Large intestine (tissue), 3 donors: Measurements from ENCODE around the gene FUT3. TPM values are rescaled to one million over a fixed set of nuclear protein-coding genes. Genes with fewer than 3 reads are reported as not detected.
A peak's percentile ranks its signal among the peaks of the same experiment; 100 is the strongest.
"Not testable (repeated sequence)": the region's sequence is repeated elsewhere in the genome, so short reads cannot be mapped to it uniquely, and the experiment has no call there.

ENCODE experiments used
- DNase-seq, 2 donors: peaks; one replicate each; pipeline versions ENCODE4 v3.0.0 to v3.0.0-alpha.2; 2013
- H3K27ac ChIP-seq: one replicate; pipeline ENCODE4 v1.5.1; 2013; ENCODE audit warnings: low read length
- H3K27me3 ChIP-seq: 2 replicates; pipeline ENCODE4 v1.6.1; 2013; ENCODE audit warnings: low read length; ENCODE audit not compliant: control insufficient read depth, insufficient read depth
- H3K36me3 ChIP-seq: 2 replicates; pipeline ENCODE4 v1.6.1; 2013; ENCODE audit warnings: low read length; ENCODE audit not compliant: control insufficient read depth, insufficient read depth
- H3K4me1 ChIP-seq: one replicate; pipeline ENCODE4 v1.6.1; 2013; ENCODE audit warnings: low read length; ENCODE audit not compliant: control insufficient read depth, insufficient read depth
- H3K4me3 ChIP-seq: one replicate; pipeline ENCODE4 v1.5.1; 2013; ENCODE audit warnings: low read length
- H3K9me3 ChIP-seq: one replicate; pipeline ENCODE4 v1.6.1; 2013; ENCODE audit warnings: mild to moderate bottlenecking, low read depth, low read length, moderate library complexity; ENCODE audit not compliant: control insufficient read depth
- WGBS: methylation state at CpG from one replicate; pipeline ENCODE4 v1.1.5; 2013; ENCODE audit warnings: low lambda C conversion rate; ENCODE audit not compliant: insufficient coverage; 5-methylcytosine and 5-hydroxymethylcytosine counted together
- polyA plus RNA-seq: library from polyadenylated mRNA; unstranded; fragments of 120-200 nt; gene quantifications from one replicate; pipeline ENCODE4 v1.2.1, GENCODE V29; 2013

The FUT3 gene
- polyA plus RNA-seq, 1 donor, result 1.0 TPM

DNA sequence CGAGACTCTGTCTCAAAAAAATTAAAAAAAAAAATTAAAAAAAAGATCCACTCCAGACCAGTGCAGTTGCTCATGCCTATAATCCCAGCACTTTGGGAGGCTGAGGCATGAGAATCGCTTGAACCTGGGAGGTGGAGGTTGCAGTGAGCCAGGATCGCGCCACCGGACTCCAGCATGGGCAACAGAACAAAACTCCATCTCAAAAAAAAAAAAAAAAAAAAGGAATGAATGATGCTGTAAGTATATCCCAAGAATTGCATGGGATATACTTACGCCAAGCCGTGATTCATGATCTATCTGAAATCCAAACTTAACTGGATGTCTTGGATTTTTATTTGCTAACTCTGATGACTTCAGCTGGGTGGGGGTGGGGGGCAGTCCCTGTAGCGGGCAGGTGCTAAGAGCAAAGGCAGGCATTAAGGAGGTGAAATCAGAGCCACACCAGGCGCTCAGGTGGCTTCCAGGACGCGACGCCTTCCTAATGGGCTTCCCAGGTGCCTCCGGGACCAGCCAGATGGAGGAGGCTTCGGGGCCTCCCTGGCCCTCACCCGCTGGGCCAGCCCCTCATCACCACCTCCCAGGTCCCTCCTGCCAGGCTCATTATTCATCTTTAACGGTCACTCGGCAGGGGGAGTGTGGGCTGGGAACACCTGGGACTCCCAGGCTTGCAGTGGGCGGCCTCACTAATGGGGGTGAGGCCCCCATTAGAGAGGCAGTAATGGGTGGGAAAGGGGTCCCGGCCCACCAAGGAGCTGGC, 30.5 kb upstream of the FUT3 start:
- Histone ChIP-seq H3K27ac (no peak overlapping the region), H3K27me3 (peaks cover 9% of the 10 kb centered on the region)

DNA sequence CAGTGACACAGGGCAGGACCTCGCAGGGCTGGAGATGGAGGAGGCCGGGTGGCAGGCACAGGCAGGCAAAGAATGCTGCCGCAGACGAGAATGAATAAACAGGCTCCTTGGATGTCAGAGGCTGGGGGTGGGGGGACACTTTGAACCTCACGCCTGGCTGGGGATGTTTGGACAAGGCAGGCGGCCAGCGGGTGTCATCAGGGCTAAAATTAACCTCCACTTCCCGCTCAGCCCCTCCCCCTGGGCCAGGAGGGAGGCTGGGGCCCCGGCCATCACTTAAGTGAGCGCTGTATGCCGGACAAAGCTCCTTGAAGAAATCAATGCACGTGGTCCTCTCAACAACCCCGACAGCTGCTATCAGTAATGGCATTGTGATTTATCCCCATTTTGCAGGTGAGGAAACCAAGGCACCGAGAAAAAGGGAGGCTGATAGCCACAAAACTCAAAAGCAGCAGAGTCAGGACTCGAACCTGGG, 29.4 kb upstream of the FUT3 start:
- peak; percentile 59 to 64 for DNase-seq
- no peak overlapping the region for H3K4me3 ChIP-seq
- peaks cover 9% of the 10 kb centered on the region for H3K27me3 ChIP-seq
- H3K9me3 ChIP-seq, result no peaks in the 10 kb centered on the region
- H3K27ac ChIP-seq, result peak overlapping the region; percentile 36
- H3K36me3 ChIP-seq, result no peaks in the 10 kb centered on the region
- WGBS, result no CpG with 5 or more reads among the region's 15 CpGs
- H3K4me1 ChIP-seq, result peaks cover 12% of the 10 kb centered on the region

More for the DNA sequence above, 30.5 kb upstream of the FUT3 start:
- Histone ChIP-seq H3K36me3 (no peaks in the 10 kb centered on the region), H3K4me1 (peaks cover 6% of the 10 kb centered on the region), H3K4me3 (no peak overlapping the region), H3K9me3 (no peaks in the 10 kb centered on the region)
- no CpG with 5 or more reads among the region's 19 CpGs for WGBS
- no peak for DNase-seq

DNA sequence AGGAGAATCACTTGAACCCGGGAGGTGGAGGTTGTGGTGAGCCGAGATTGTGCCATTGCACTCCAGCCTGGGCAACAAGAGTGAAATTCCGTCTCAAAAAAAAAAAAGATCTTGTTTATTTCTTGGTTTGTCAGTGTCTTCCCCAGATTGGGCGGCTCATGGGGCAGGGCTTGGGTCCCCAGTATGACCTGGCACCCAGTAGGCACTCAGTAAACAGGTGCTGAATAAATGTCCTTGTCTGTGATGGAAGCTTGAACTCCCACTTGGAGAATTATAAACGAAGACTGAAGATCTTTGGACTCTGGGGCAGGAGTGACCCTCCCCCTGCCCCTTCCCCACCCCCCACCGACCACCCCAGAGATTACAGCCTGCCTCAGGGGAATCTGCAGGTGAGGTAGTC, 28.9 kb upstream of the FUT3 start:
- no peak for DNase-seq
- Histone ChIP-seq H3K9me3 (no peaks in the 10 kb centered on the region), H3K4me3 (no peak overlapping the region), H3K4me1 (peaks cover 16% of the 10 kb centered on the region), H3K27me3 (peaks cover 9% of the 10 kb centered on the region), H3K36me3 (no peaks in the 10 kb centered on the region), H3K27ac (no peak overlapping the region)
- no CpG with 5 or more reads among the region's 6 CpGs for WGBS

DNA sequence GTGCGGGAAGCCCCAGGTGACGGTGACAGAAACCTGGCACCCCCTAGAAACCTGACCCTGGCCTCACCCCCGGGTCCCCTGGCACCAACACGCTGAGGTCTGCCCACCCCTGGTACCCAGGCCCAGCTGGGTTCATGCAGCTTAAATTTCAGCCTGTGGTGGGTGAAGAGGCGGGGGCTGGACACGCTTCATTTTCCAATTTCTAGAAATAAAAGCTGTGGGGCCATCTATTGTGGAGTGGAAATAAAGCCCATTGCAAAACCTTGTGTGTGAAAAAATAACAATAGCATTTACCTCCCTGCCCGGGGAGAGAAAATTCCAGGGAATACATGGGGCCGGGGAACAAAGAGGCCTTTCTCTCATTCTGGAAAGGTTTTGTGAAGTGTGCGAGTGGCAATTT, 26.6 kb upstream of the FUT3 start:
- no peak for DNase-seq
- peaks cover 9% of the 10 kb centered on the region for H3K27me3 ChIP-seq
- WGBS, result no CpG with 5 or more reads among the region's 9 CpGs
- H3K27ac ChIP-seq, result no peak overlapping the region
- H3K9me3 ChIP-seq, result no peaks in the 10 kb centered on the region
- H3K4me3 ChIP-seq, result no peak overlapping the region
- peaks cover 16% of the 10 kb centered on the region for H3K4me1 ChIP-seq
- no peaks in the 10 kb centered on the region for H3K36me3 ChIP-seq

DNA sequence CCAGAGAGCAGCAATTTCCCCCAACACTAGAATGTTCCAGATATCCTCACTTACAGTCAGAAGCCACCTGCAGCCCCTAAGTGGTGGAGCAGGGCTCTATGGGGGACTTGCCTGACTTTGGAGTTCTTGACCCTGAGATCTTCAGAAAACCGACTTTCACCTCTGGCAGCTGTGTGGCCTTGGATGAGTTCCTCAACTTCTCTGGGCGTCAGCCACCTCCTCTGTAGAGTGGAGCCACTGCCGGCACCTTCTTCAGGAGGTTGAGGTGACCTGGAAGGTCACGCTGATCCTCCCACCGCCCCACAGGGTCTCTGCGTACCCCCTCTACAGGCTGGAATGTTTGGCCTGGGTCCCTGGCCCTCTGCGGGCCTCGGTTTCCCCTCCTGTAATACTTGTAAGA, 26.2 kb upstream of the FUT3 start:
- no CpG with 5 or more reads among the region's 8 CpGs for WGBS
- H3K27me3 ChIP-seq, result peaks cover 9% of the 10 kb centered on the region

DNA sequence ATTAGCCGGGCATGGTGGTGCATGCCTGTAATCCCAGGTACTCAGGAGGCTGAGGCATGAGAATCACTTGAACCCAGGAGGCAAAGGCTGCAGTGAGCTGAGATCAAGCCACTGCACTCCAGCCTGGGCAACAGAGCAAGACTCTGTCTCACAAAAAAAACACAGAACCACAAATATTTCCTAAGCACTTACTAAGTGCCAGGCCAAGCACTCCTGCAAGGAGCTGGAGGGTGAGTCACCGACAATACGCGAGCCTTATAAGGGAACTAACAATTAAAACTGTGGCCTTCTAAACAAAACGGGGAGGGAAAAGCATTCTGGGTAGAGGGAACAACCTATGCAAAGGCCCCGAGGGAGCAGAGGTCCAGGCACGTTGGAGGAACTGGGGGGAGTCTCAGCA, 23.2 kb upstream of the FUT3 start:
- not testable (repeated sequence) for H3K9me3 ChIP-seq, H3K27ac ChIP-seq, H3K4me1 ChIP-seq, H3K27me3 ChIP-seq, H3K4me3 ChIP-seq, H3K36me3 ChIP-seq, DNase-seq
- WGBS, result no CpG with 5 or more reads among the region's 7 CpGs

More for the DNA sequence above, 26.2 kb upstream of the FUT3 start:
- no peak for DNase-seq
- Histone ChIP-seq H3K36me3 (no peaks in the 10 kb centered on the region), H3K4me1 (peaks cover 16% of the 10 kb centered on the region), H3K9me3 (no peaks in the 10 kb centered on the region), H3K27ac (no peak overlapping the region), H3K4me3 (no peak overlapping the region)

DNA sequence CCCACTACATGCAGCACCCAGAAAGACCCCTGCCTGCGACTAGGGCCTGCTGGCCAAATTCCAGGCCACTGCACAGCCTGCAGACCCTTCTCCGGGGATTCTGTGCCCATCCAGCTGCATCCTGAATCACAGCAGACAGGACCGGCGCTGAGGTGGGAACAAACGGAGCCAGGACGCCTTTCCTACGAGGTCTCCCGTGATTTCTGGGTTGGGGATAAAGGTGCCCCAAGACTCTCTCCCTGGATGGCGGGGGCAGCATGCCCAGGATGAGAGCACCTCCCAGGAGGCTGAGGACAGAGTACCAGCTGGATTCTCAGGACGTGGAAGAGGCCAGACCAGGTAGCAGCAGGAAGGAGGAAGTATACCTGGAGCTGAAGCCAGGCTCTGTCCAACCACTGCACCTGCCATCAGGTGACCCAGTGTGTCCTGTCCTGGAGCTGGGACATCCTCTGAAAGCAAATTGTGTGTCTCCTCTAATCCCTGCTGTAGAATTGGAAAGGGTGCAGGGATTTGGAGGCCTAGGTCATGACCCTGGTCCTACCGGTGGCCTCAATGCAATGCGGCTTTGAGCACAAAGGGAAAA, 22.5 kb upstream of the FUT3 start:
- no CpG with 5 or more reads among the region's 12 CpGs for WGBS
- Histone ChIP-seq H3K4me1 (peaks cover 10% of the 10 kb centered on the region), H3K9me3 (no peaks in the 10 kb centered on the region), H3K27me3 (no peaks in the 10 kb centered on the region), H3K4me3 (no peak overlapping the region), H3K27ac (no peak overlapping the region), H3K36me3 (no peaks in the 10 kb centered on the region)
- no peak for DNase-seq

DNA sequence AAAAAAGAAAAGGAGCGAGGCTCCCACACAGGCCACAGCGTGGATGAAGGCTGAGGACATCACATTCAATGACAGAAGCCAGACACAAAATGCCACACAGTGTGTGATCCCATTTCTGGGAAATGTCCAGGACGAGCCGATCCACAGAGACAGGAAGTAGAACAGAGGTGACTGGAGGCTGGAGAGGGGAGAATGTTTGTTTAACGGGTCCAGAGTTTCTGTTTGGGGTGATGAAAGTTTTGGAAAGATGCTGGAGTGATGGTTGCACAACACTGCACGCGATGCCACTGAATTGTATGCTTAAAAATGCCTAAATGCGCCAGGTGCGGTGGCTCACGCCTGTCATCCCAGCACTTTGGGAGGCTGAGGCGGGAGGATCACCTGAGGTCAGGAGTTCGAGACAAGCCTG, 19.7 kb upstream of the FUT3 start:
- Histone ChIP-seq H3K27ac (no peak overlapping the region), H3K9me3 (no peaks in the 10 kb centered on the region), H3K4me3 (no peak overlapping the region), H3K4me1 (peaks cover 5% of the 10 kb centered on the region), H3K27me3 (no peaks in the 10 kb centered on the region), H3K36me3 (no peaks in the 10 kb centered on the region)
- WGBS, result no CpG with 5 or more reads among the region's 12 CpGs
- DNase-seq, result no peak

DNA sequence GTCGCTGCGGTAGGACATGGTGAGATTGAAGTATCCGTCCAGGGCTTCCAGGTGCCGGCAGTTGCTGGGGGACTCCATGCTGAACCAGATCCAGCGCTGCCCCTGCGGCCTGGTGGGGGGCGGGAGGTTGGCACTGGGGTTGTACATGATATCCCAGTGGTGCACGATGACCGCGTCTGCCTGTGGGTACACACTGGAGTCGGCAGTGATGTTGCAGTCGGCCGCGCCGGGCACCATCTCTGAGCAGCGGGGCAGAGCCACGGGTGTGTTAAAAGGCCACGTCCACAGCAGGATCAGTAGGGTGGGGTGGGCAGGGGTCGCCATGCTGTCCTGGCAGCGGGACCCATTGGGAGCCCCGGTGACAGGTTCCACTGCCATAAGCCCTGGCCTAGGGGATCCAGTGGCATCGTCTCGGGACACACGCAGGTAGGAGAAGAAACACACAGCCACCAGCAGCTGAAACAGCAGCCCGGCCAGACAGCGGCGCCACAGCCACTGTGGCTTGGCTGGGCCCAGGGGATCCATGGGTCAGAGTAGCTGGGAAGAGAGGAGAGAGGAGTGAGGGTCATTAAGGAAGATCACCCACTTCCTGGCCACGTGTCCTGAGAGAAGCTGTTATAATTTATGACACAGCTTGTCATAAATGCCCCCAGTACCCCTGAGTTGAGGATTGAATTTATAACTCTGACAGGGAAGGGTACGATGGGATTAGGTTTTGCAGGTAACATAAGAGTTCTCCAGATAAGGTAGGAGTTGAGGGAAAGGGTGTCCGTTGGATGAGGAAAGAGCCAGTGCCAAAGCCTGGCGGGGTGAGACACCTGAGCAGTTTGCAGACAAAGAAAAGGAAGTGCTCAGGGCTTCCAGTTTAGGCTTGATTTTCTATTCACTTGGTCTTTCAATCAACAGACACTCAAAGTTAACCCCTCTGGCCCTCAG, 16.2 kb upstream of the FUT3 start:
- no peak for DNase-seq
- H3K36me3 ChIP-seq, result no peaks in the 10 kb centered on the region
- WGBS, result no CpG with 5 or more reads among the region's 31 CpGs
- H3K27me3 ChIP-seq, result no peaks in the 10 kb centered on the region
- H3K27ac ChIP-seq, result no peak overlapping the region
- no peak overlapping the region for H3K4me3 ChIP-seq
- H3K9me3 ChIP-seq, result no peaks in the 10 kb centered on the region
- no peaks in the 10 kb centered on the region for H3K4me1 ChIP-seq

DNA sequence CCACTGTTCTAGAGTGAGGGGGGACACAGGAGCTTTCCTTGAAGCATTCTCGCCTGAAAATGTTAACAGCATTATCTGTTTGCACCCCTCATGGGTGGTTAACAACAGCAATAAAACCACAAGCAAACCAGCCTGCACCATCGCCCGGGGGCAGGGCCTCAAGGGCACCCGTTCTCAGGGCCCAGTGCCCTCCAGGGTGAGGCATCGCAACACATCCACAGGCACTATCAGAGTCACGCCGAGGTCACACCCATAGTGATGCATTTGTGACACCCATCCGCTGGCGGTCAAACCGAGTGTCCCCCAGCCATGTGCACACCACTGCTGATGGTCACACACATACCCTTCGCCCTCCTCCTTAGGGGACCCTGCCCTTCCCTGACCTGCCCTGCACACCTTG, 14.5 kb upstream of the FUT3 start:
- Histone ChIP-seq H3K4me3 (no peak overlapping the region), H3K36me3 (no peaks in the 10 kb centered on the region), H3K9me3 (no peaks in the 10 kb centered on the region), H3K27me3 (no peaks in the 10 kb centered on the region), H3K27ac (no peak overlapping the region), H3K4me1 (no peaks in the 10 kb centered on the region)
- DNase-seq, result no peak
- no CpG with 5 or more reads among the region's 11 CpGs for WGBS
